ENCODE results near the gene FOXD1.

DNA sequence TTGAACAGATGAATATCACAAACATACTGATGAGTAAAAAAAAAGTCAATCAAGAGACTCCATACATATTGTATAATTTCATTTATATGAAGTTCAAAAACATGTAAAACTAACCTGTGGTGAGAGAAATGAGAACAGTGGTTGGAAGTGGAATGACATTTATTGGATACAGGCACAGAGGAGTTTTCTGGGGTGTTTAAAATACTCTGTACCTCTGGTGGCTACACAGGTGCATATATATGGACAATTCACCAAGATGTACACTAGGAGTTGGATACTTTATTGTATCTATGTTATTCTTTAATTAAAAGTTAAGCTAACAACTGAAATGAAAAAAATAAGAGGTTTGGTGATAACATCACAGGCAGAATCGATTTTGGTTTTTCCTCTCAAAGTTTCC, 14.1 kb downstream of the FOXD1 start:
- TF ChIP-seq CTCF (IDR thresholded peaks at IDR 0.05; ENCODE audit: control extremely low read depth in 1 of 3, insufficient read depth in 1 of 3, low read depth in 1 of 3, low read length in 3 of 3) (no peak), USF2 (IDR thresholded peaks at IDR 0.05; ENCODE audit: low read length) (no peak), SRF (IDR thresholded peaks at IDR 0.05; ENCODE audit: low read depth, low read length) (no peak), JUND (IDR thresholded peaks at IDR 0.05; ENCODE audit: low read length) (no peak), BRCA1 (IDR thresholded peaks at IDR 0.05; ENCODE audit: low read depth, low read length) (no peak), CEBPB (IDR thresholded peaks at IDR 0.05; ENCODE audit: low read depth, low read length) (no peak), SP2 (IDR thresholded peaks at IDR 0.05; ENCODE audit: low read length) (no peak), SIN3A (conservative IDR thresholded peaks at IDR 0.05 in 1 of 2, IDR thresholded peaks at IDR 0.05 in 1 of 2; ENCODE audit: low read depth in 1 of 2, low read length in 2 of 2) (no peak), EP300 (IDR thresholded peaks at IDR 0.05; ENCODE audit: borderline replicate concordance in 1 of 2, low read depth in 2 of 2, low read length in 2 of 2) (no peak), POLR2A (IDR thresholded peaks at IDR 0.05; ENCODE audit: control extremely low read depth in 1 of 2, low read depth in 2 of 2, low read length in 2 of 2) (no peak), TAF1 (IDR thresholded peaks at IDR 0.05; ENCODE audit: low read depth, low read length) (no peak), TBP (IDR thresholded peaks at IDR 0.05; ENCODE audit: low read depth, low read length) (no peak), MAFK (IDR thresholded peaks at IDR 0.05; ENCODE audit: low read depth, low read length) (no peak)

All from H1 (cell line).